GM20431 (cell line): ENCODE measurements around the gene TCIRG1.
"Not testable (repeated sequence)": the region's sequence is repeated elsewhere in the genome, so short reads cannot be mapped to it uniquely, and the experiment has no call there.

ENCODE experiments used
- in situ Hi-C: fragments of 300-500 bp; cut with MseI, MboI; formaldehyde crosslinking; loops from one replicate; pipeline ENCODE4 v1.15.0; 2020; ENCODE audit warnings: low sequenced_read_pairs; ENCODE audit not compliant: unreplicated experiment

Gene TCIRG1

GRCh38 chr11:68038718-68039525 is at the start of gene TCIRG1:
TCIRG1 (plus strand) TSS chr11:68039025; CDS start chr11:68041272, 2,247 bp downstream.
- in situ Hi-C loops = no loop called here

GRCh38 chr11:67990546-67991346 is 48.1 kb upstream of the TCIRG1 start:
- in situ Hi-C loops = not testable (repeated sequence)

GRCh38 chr11:67991347-67992121 is 47.3 kb upstream of the TCIRG1 start:
- in situ Hi-C loops = not testable (repeated sequence)

GRCh38 chr11:67993821-67994220 is 45.0 kb upstream of the TCIRG1 start:
- in situ Hi-C loops = not testable (repeated sequence)

GRCh38 chr11:67994387-67994786 is 44.4 kb upstream of the TCIRG1 start:
- in situ Hi-C loops = not testable (repeated sequence)

- in situ Hi-C loops = not testable (repeated sequence)
Observed at GRCh38 chr11:67995129-67995528, 43.7 kb upstream of the TCIRG1 start.

GRCh38 chr11:67995579-67995978 is 43.2 kb upstream of the TCIRG1 start:
- in situ Hi-C loops = not testable (repeated sequence)

GRCh38 chr11:67996051-67996450 is 42.8 kb upstream of the TCIRG1 start:
- in situ Hi-C loops = no loop called here

GRCh38 chr11:67996622-67997474 is 42.0 kb upstream of the TCIRG1 start:
- in situ Hi-C loops = no loop called here

GRCh38 chr11:67997475-67997921 is 41.3 kb upstream of the TCIRG1 start:
- in situ Hi-C loops = no loop called here

- in situ Hi-C loops = no loop called here
Observed at GRCh38 chr11:67998150-67999045, 40.4 kb upstream of the TCIRG1 start.

- in situ Hi-C loops = no loop called here
Observed at GRCh38 chr11:67999201-67999629, 39.6 kb upstream of the TCIRG1 start.

GRCh38 chr11:67999704-68000103 is 39.1 kb upstream of the TCIRG1 start:
- in situ Hi-C loops = loop anchor here (10.0 kb wide), 1 partner anchor 195 kb away; no protein-coding TSS in a partner anchor

GRCh38 chr11:68002575-68002937 is 36.3 kb upstream of the TCIRG1 start:
- in situ Hi-C loops = loop anchor here (10.0 kb wide), 1 partner anchor 192 kb away; no protein-coding TSS in a partner anchor

GRCh38 chr11:68002938-68003845 is 35.6 kb upstream of the TCIRG1 start:
- in situ Hi-C loops = loop anchor here (10.0 kb wide), 1 partner anchor 192 kb away; no protein-coding TSS in a partner anchor

GRCh38 chr11:68003846-68004550 is 34.8 kb upstream of the TCIRG1 start, which contains the start of gene UNC93B1:
UNC93B1 (minus strand) TSS chr11:68004097; CDS start chr11:68004043, 54 bp downstream.
- in situ Hi-C loops = loop anchor here (10.0 kb wide), 1 partner anchor 191 kb away; no protein-coding TSS in a partner anchor
